ENCODE data around the gene DUSP5.
"Not testable (repeated sequence)": the region's sequence is repeated elsewhere in the genome, so short reads cannot be mapped to it uniquely, and the experiment has no call there.

Gene DUSP5

DNA sequence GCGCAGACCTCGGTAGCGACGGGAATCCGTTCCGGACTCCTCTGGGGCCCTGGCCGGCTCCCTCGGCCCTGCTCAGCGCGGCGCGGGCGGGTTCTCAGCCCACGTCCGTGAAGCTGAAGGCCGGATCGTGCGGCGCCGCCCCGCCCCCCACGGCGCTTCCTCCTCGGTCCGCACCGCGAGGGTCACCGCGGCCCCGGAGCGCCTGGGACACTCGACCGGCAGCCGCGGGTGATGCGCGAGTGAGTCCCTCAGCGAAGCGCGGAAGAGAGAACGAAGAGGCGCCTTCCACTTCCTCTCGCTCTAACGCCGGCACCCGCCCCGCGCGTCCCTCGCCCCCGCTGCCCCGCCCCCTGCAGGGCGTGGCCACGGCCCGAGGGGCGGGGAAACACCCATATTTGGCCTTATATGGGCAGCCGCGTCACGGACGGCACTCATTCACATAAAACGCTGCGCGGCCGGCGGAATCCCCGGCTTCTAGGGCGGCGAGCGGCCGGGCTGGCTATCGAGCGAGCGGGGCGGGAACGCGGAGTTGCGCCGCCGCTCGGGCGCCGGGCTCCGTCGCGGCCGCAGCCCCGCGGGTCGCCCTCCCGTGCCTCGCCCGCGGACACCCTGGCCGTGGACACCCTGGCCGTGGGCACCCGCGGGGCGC, at the start of gene DUSP5:
Gene DUSP5 (plus strand): TSS at position 470 of the 649 bp plus-strand sequence. CDS start 215 bp downstream, outside the sequence.
- DNase-seq = peak; percentile 81 to 93

DNA sequence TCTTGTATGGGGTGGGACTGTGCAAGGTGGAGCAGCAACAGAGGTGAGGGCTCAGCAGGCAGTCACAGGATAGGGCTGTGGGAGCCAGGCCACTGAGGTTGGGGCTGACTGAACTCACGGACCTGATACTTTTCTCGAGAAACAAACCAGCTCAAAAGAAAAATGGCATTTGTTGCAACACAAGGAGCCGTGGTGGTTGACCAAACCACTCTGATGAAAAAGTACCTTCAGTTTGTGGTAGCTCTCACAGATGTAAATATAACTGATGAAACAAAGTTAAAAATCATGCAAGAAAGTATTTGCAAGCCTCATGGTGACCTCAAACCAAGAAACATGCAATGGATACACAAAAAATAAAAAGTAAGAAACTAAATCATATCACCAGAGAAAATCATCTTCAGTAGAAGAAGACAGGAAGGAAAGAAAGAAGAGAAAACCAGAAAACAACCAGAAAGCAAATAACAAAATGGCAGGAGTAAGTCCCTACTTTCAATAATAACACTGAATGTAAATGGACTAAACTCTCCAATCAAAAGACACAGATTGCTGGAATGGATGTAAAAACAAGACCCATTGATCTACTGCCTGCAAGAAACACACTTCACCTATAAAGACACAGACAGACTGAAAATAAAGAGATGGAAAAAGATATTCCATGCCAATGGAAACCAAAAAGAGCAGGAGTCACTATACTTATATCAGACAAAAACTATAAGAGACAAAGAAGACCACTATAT, 48.9 kb upstream of the DUSP5 start:
- DNase-seq = no peak

GRCh38 chr10:110455446-110455845, 42.3 kb upstream of the DUSP5 start:
- DNase-seq = no peak

GRCh38 chr10:110456046-110456445, 41.7 kb upstream of the DUSP5 start:
- DNase-seq = peak; percentile 7 to 59

DNA sequence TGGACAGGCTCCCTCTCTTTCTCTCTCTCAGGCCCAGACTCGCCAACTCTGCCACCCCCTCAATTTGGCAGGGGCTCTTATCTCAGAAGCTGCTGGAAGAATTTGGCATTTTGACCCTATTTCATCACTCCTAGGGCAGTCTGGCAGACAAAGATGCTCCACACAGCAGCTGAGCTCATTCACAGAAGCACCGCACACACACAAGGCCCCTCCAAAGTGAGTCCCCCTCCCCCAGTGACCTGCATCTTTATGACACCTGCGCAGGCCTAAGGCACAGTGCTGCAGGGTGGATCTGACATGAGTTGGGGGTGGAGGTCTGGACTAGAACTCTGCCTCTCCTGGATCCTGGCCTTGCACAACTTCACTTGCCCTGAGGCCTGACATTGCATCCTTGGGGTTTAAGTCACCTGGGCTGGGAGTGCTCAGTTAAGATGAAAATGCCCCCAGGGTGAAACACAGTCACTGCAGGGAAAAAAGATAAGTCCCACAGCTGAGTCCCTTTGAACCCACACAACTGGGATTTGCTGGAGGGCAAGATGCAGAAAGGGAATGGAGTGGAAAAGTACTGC, 41.1 kb upstream of the DUSP5 start:
- peak in 1 of 2 experiments; percentile 22 for DNase-seq

GRCh38 chr10:110457851-110458250, 39.9 kb upstream of the DUSP5 start:
- no peak for DNase-seq

DNA sequence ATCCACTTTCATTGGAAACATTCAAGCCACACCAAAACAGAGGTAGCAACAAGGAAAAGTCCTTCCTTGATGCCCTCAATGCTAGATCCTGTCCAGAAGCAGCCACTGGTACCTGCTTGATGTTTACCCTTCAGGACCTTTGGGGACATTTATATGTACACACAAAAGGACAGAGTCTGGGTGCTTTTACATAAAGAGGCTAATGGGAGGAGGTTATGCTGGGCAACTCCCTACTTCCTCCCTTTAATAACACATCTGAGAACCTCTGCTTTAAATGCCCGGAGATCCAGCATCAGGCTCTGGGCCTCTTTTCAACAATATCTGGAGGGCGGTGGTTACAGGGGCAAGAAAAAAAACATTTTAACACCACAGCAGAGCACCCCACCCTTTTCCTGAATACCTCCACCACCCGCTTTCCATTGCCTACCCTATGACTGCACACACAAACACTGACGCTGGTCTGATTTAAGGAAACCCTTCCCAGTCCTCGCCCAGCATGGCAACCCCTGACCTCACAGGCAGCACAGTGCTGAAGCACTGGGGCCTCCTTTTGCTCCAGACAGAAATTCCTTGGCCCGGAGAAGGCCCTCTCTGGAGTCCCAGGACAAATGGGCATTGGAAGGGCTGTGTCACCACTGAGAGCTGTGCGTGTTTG, 39.3 kb upstream of the DUSP5 start:
- no peak for DNase-seq

DNA sequence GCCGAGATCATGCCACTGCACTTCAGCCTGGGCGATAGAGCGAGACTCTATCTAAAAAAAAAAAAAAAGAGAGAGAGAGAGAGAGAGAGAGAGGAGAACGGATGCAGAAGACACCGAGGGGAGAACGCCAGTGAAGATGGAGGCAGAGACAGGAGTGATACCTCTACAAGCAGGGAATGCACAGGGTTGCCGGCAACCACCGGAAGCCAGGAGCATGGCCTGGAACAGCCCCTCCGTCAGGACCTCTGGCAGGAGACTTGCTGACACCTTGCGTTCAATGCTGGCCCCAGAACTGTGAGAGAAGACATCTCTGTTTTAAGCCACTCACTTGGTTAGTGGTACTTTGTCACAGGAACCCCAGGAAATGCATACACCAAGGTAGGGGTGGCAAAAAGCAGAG, 38.1 kb upstream of the DUSP5 start:
- no peak for DNase-seq

DNA sequence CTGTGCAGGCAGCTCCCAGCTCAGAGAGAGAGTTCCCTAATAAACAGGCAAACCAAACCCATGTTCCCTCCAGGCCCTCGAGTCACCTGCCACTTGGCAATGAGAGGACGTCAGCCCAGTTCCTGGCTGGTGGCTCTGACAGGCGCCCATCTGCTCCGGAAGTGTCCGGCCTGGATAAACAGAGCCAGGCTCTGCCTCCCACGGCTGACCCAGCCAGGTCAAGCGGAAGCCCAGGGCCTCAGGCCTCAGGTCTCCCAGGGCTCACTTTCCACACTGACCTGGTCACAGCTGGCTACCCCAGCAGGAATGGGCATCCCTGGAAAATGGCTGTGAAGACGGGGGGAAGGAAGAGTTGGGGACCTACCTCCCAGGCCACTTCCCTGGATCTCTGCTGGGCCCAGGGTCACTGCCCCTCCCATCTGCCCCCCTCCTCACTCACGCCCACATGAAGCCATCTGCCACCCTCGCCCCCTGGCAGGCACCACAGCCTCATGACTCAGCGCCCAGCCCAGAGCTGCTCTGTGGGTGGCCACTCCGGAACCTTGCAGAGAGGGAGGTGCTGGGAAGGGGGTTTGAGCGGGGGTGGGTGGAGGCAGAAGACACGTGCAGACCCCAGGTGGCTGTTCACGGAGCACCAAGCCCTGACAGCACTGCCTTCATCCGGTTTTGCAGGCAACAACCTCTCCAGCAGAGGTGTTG, 37.4 kb upstream of the DUSP5 start:
- DNase-seq = peak; percentile 4 to 71

- no peak for DNase-seq
These were observed 36.6 kb upstream of the DUSP5 start for GRCh38 chr10:110461088-110461487.

DNA sequence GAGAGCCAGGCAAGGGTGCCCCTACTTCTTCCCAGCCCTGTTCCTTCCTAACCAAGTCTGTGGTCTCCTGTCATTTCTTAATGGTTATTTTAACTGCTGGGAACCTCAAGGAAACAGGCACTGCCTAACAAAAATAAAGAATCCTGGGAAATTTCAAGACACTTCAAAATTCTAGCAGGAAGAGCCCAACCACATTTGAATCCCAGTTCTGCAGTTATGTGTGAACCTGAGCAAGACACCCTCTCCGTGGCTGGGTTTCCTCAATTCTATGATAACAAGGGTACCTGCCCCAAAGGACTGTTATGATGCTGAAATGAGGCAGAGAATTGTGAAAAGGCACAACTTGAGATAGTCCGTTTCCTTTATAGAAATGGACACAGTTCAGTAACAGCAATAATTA, 36.2 kb upstream of the DUSP5 start:
- DNase-seq = no peak

DNA sequence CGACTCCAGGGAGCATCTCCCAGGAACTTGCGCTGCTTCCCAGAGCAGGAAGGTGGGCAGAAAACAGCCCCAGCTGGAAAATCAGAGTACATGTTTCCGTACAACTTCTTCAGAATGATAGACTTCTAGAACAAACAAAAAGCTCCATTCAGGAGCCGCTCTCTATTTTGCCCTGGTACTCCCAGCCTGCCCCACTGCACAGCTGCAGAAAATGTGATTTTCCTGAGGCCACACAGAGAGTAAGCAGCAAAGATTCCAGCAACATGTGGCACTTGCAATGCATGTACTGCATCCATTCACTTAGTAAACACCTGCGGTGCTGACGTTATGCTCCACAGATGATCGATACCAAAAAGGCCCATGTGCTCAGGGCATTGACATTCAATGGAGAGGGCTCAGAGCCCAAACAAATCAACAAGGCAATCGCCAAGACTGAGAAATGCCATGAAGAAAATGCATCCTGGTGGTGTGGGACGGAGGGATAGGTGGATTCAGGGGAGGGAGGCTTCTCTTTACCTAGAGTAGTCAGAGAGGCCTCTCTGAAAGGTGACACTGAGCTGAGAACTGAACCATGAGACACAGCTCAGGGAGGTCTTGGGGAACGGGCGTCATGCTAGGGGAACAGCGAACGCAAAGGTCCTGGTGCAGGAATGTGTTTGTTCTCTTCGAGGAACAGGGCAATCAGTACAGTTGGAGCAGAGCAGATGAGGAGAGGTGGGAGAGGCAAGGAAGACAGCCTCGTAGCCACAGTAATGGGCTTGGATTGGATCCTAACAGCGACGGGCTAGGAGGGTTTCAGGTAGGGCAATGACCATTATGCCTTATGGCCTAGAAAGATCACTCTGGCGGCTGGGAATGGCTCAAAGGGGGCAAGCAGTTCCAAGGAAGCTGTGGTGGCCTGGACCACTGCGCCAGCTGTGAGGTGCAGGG, 35.3 kb upstream of the DUSP5 start:
- no peak for DNase-seq

GRCh38 chr10:110468258-110468657, 29.4 kb upstream of the DUSP5 start:
- DNase-seq = not testable (repeated sequence)

DNA sequence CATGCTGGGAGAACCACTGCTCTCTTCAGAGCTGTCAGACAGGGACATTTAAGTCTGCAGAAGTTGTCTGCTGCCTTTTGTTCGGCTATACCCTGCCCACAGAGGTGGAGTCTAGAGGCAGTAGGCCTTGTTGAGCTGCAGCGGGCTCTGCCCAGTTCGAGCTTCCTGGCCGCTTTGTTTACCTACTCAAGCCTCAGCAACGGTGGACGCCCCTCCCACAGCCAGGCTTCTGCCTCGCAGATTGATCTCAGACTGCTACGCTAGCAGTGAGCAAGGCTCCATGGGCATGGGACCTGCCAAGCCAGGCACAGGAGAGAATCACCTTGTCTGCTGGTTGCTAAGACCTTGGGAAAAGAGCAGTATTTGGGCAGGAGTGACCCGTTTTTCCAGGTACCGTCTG, 27.2 kb upstream of the DUSP5 start:
- DNase-seq = not testable (repeated sequence)

DNA sequence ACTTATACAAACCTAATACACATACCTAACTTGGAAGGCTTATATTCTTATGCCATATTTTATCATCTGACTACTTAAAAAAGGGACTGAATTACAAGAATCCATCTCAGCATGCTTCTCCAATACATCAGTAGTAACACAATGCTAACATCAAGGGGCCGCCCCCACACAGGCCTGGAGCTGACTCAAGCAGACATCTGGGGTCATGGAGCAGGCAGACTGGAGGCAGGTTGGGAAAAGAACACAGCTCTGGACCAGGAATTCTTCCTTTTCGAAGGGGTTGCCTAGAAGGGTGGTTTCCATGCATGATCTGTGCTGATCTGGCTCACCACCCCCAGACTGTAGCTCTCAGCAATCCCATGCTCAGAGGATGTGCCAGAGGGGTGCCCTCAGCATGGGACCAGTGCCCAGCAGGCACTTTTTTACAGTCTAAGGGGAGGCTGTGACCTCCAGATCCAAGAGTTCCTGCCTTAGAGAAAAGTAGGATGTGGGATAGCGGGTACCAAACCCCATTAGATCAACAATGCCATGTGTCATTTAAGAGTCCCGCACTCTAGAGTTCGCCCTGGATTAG, 26.1 kb upstream of the DUSP5 start:
- no peak for DNase-seq

DNA sequence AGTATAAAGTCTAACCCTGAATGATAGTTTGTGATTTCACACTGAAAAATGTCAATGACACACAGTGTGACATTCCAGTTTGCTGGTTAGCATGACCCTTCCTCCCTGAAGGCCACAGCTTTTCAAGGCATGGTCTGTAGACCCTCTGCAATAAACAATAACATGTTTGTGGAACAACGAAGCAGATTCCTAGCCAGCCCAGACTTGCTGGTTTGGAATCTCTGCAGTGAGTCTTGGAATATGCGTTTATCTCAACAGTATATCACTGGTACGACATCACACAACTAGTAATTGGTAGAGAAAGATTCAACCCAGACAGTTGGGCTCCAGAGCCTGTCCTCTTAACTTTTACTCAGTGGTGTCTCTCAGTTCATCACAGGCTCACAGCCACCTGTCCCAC, 23.7 kb upstream of the DUSP5 start:
- DNase-seq = no peak

DNA sequence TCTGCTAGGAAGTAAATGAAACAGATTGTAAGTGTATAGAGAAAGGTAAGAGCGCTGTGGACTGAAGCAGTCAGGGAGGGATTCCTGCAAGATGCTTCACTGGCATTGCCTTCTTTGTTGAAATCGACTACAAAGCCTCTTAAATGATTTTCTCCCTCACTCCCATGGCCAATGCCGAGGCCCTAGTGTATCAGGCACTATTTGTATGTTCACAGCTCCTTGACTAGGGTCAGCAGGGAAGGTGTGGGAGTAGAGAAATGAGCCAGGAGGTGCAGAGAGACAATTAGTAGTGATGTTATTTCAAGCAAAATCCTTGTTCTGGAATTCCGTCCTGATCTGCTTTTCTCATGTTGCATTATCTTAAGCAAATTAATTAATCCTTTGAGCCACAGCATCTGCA, 22.9 kb upstream of the DUSP5 start:
- DNase-seq = no peak

GRCh38 chr10:110475722-110476515, 21.8 kb upstream of the DUSP5 start:
- no peak for DNase-seq

GRCh38 chr10:110479710-110480109, 18.0 kb upstream of the DUSP5 start:
- DNase-seq = no peak

DNA sequence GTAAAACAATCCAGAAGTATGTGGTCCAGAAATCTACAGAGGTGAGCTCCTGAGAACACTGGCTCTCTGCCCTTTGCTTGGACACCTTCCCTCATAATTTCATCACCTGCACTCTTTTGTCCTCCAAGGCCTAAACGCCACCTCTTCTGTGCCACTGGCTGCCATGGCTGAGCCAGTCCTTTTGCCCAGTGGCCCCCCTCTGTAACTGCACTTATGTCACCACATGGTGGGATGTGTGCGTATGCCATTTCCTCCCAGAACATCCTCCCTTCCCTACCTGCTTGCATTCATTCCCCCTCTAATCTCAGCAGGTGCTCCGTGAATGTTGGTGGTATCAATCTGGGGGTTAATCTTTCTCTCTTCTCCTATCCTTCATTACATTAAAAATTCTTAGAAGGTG, 17.3 kb upstream of the DUSP5 start:
- no peak for DNase-seq

DNA sequence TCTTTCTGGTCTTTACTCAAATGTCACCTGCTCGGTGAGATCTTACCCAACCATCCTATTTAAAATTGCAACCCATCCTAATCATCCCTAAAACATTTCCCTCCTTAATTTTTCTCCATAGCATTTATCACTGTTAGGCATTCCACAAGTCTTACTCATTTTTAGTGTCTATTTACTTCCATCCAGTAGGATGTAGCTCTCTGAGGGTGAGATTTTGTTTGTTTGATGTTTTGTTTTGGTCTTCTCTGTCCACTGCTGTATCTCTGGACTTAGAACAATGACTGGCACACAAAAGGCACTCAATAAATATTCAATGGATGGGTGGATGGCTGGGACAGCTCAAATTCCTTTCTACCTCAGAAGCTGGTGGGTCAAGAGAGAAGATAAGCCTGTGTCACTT, 15.8 kb upstream of the DUSP5 start:
- DNase-seq = no peak
